ENCODE measurements around the gene BAIAP2. TPM values are rescaled to one million over a fixed set of nuclear protein-coding genes. Genes with fewer than 3 reads are reported as not detected.
"Not testable (repeated sequence)": the region's sequence is repeated elsewhere in the genome, so short reads cannot be mapped to it uniquely, and the experiment has no call there.

Gene BAIAP2
- polyA plus RNA-seq, 3 donors: 6.9 to 23.7 (median 14.9) TPM

- 93 to 94% (median 94%) methylated on average over 38 to 40 of the region's 40 CpGs for WGBS, 3 donors
- no peak overlapping the region for H3K27ac ChIP-seq (ENCODE audit: low read depth, low read length)
Measured at GRCh38 chr17:80999536-81000333, 35.2 kb upstream of the BAIAP2 start.

- H3K27ac ChIP-seq (ENCODE audit: low read depth, low read length): no peak overlapping the region
- 90 to 95% (median 94%) methylated on average over 6 to 8 of the region's 8 CpGs for WGBS, 3 donors
Measured at GRCh38 chr17:81000334-81000630, 34.7 kb upstream of the BAIAP2 start.

DNA sequence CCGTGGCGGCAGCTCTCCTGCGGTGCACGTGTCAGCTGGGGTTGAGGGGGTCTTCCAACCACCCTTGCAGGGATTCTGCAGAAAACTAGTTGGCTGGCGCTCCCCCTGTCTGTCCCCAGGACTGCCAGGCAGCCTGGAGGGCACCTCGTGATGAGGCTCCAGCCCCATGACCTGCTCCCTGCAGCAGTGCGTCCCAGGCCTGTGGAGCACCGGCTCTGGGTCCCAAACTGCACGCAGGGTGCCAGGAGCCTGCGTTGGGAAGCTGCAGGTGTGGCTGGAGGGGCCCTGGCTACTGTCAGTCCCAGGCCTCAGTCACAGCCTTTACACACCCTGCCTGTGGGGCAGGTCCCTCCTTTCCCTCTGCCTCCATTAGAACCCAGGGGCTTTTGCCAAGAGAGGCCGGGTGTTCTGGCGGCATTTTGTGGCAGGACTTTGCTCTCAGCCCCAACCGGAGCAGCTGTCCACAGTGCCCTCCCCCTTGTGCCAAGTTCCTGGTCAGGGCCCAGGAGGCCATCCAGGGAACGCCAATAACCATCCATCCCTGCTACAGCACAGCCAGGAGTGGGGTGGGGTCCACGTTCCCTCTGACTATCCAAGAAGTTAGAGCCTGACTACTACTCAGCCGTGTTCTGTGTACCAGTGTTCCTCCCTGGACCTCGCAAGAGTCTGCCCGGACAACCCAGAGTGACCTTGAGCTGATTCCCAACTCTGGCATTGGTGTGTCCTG, 34.2 kb upstream of the BAIAP2 start:
- 57 to 85% (median 70%) methylated on average over 18 of the region's 18 CpGs for WGBS, 3 donors

GRCh38 chr17:81002013-81002384, 33.0 kb upstream of the BAIAP2 start:
- H3K27ac ChIP-seq (ENCODE audit: low read depth, low read length): no peak overlapping the region
- 69 to 78% (median 72%) methylated on average over 10 of the region's 10 CpGs for WGBS, 3 donors

More for the DNA sequence above, 34.2 kb upstream of the BAIAP2 start:
- H3K27ac ChIP-seq (ENCODE audit: low read depth, low read length): no peak overlapping the region

DNA sequence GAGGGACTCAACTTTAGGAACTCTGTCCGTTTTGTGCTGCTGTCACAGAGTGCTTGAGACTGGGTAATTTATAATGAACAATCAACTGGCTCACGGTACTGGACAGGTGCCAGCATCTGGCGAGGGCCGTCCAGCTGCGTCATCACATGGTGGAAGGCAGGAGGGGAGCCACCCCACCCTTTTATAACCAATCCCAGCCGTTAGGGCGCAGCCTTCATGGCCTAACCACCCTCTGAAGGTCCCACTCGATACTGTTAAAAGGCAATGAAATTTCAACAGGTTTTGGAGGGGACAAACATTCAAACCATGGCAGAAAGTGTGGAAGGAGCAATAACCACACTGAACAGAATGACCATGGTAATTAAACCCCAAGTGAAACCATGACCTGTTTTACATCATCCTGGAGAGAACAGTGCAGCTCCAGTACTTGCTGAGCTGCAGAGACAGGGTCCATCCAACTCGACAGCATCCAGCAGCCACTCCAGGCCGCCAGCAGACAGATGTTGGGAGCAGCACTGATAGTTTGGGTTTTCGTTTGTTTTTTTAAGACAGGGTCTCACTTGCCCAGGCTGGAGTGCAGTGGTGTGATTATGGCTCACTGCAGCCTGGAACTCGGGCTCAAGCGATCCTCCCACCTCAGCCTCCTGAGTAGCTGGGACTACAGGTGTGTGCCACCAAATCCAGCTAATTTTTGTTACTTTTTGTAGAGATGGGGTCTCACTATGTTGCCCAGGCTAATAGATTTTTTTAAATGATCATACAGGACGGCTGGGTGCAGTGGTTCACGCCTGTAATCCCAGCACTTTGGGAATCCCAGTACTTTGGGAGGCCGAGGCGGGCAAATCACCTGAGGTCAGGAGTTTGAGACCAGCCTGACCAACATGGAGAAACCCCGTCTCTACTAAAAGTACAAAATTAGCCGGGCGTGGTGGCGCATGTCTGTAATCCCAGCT, 32.3 kb upstream of the BAIAP2 start:
- H3K27ac ChIP-seq (ENCODE audit: low read depth, low read length): no peak overlapping the region
- WGBS, 3 donors: 43 to 49% (median 44%) methylated on average over 20 to 21 of the region's 21 CpGs

DNA sequence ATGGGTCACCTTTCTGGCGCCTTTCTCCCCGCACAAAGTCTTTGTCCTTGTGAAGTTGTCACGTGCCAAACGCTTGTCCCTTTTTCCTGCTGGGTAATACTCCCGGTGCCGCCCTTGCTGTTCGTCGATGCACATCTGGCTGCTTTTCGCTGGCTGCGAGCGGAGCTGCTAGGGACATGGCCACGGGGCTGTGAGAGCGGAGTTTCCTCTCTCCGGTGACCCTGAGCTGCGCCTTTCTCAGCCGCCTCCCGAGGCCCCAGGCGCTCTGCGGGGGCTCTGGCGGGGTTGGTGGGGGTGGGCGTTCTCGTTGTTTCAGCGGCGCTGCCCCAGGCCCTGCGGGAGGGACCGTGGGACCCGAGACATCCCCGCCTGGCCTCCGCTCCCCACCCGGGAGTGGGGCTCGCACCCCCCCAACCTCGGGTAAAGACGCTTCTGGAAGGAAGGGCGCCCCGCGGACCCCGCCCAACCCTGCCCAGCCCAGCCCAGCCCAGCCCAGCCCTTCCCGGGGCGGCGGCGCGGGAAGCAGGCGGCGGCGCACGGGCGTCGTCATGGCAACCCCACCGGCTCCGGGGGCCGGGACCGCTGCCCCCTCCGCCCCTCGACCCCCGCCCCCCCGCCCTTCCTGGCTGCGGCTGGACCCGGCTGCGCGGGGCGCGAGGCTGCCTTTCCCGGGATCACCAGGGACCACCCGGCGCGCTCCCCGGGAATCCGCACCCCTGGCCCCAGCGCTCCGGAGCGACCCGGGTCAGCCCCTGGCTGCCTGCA, 31.1 kb upstream of the BAIAP2 start:
- 3 to 4% (median 3%) methylated on average over 56 to 71 of the region's 72 CpGs for WGBS, 3 donors
- H3K27ac ChIP-seq (ENCODE audit: low read depth, low read length): no peak overlapping the region

DNA sequence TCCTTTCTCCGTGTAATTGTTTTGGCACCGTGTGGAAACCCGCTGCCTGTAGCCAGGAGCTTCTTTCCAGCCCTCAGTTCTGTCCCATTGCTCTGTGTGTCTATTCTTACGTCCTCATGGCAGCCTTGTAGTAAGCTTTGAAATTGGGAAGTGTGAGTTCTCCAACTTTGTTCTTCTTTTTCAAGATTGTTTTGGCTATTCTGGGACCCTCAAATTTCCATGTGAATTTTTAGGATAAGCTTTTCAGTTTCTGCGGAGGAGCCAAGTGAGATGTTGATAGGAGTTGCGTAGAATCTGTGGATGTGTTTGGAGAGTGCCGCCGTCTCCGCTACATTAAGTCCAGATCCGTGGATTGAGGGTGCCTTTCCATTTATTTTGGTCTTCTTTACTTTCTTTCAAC, 28.1 kb upstream of the BAIAP2 start:
- H3K27ac ChIP-seq (ENCODE audit: low read depth, low read length): no peak overlapping the region
- WGBS, 3 donors: 69 to 73% (median 71%) methylated on average over 10 of the region's 10 CpGs

GRCh38 chr17:81008140-81008539, 26.8 kb upstream of the BAIAP2 start:
- no peak overlapping the region for H3K27ac ChIP-seq (ENCODE audit: low read depth, low read length)
- WGBS, 3 donors: 83 to 87% (median 87%) methylated on average over 11 of the region's 11 CpGs

- no peak overlapping the region for H3K27ac ChIP-seq (ENCODE audit: low read depth, low read length)
- 75 to 90% (median 79%) methylated on average over 14 of the region's 14 CpGs for WGBS, 3 donors
Measured at GRCh38 chr17:81009136-81009535, 25.8 kb upstream of the BAIAP2 start.

GRCh38 chr17:81010935-81011334, 24.0 kb upstream of the BAIAP2 start:
- H3K27ac ChIP-seq (ENCODE audit: low read depth, low read length): no peak overlapping the region
- WGBS, 3 donors: 61 to 91% (median 85%) methylated on average over 2 of the region's 2 CpGs

DNA sequence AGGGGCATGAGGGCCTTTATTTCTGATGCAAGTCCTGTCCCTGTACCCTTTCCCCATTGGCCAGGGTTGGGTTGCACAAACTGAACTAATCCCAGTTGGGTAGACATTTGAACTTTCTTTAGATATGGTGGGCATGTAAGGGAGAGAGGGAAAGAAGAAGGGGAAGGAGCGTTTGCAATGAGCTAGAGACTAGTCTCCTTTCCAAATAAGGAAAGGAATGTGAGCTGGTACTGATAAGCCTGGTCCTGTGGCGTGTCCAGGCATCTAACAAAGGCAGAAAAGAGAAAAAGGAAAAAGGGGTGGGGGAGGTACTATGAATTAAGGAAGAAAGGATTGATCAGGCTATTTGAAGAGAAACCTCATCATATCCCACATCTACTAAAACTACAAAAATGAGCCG, 23.0 kb upstream of the BAIAP2 start:
- 62 to 83% (median 80%) methylated on average over 3 of the region's 3 CpGs for WGBS, 3 donors
- H3K27ac ChIP-seq (ENCODE audit: low read depth, low read length): no peak overlapping the region

DNA sequence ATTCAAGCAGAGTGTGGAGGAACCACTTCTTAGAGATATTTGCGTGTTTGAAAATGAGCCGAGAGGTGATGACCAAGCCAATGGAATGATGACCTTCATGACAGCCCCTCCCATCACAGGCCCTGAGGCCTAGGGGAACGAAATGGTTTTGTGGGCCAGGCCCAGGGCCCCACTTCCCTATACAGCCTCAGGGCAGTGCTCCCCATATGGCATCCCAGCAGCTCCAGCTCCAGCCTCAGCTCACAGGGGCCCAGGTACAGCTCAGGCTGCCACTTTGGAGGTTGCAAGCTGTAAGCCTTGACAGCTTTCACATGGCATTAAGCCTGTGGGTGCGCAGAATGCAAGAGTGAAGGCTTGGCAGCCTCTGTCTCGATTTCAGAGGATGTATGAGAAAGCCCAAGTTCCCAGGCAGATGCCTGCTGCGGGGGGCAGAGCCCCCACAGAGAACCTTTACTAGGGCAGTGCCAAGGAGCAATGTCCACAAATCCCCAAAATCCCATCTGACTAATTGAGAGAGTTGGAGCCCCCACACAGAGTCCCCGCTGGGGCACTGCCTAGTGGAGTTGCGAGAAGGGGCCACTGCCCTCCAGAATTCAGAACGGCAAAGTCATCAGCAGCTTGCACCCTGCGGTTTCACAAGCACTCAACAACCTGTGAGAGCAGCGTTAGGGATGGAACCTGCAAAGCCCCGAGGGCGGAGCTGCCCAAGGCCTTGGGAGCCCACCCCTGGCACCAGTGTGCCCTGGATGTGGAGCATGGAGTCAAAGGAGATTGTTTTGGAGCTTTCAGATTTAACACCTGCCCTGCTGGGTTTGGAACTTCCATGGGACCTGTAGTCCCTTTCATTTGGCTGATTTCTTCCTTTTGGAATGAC, 22.1 kb upstream of the BAIAP2 start:
- 88 to 91% (median 91%) methylated on average over 13 of the region's 13 CpGs for WGBS, 3 donors
- H3K27ac ChIP-seq (ENCODE audit: low read depth, low read length): no peak overlapping the region

DNA sequence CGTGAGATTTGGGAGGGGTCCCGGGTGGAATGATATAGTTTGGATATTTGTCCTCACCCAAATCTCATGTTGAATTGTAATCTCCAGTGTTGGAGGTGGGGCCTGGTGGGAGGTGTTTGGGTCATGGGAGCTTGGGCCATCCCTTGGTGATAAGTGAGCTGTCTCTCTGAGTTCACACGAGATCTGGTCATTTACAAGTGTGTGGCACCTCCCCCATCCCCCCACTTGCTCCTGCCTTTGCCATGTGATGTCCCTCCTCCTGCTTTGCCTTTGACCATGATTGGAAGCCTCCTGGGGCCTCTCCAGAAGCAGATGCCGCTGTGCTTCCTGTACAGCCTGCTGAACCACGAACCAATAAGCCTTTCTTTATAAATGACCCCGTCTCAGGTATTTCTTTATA, 21.3 kb upstream of the BAIAP2 start:
- 68 to 75% (median 72%) methylated on average over 6 of the region's 6 CpGs for WGBS, 3 donors
- H3K27ac ChIP-seq (ENCODE audit: low read depth, low read length): no peak overlapping the region

DNA sequence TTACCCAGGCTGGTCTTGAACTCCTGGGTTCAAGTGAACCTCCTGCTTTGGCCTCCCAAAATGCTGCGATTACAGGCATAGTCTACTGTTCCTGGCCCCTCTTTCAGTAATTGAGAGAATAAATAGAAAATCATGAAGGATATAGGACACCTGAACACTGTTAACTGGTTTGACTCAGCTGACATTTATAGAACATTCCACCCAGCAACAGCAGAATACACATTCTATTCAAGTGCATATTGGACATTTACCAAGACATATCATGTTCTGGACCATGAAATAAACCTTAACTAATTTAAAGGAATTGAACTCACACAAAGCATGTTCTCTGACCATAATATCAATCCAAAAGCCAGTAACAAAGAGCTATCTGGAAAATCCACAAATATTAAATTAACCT, 19.8 kb upstream of the BAIAP2 start:
- no peak overlapping the region for H3K27ac ChIP-seq (ENCODE audit: low read depth, low read length)
- WGBS, 3 donors: 92 to 100% (median 95%) methylated on average over 1 of the region's 1 CpG

DNA sequence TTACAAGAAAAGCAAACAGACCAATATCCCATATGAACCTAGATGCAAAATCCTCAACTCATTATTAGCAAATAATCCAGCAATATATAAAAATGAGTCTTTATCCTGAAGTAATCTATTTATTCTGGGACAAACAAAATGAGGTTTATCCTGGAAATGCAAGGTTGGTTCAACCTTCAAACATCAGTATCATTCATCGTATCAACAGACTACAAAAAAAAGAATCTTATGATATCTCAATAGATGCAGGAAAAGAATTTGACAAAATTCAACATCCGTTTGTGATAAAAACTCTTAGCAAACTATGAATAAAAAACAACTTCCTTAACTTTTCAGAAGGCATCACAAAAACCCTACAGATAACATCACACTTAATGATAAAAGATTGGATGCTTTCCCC, 18.4 kb upstream of the BAIAP2 start:
- no peak overlapping the region for H3K27ac ChIP-seq (ENCODE audit: low read depth, low read length)
- 90 to 97% (median 95%) methylated on average over 2 of the region's 2 CpGs for WGBS, 3 donors

- not testable (repeated sequence) for H3K27ac ChIP-seq (ENCODE audit: low read depth, low read length)
- WGBS, 3 donors: 94 to 100% (median 97%) methylated on average over 4 of the region's 4 CpGs
Measured at GRCh38 chr17:81017330-81017729, 17.6 kb upstream of the BAIAP2 start.

DNA sequence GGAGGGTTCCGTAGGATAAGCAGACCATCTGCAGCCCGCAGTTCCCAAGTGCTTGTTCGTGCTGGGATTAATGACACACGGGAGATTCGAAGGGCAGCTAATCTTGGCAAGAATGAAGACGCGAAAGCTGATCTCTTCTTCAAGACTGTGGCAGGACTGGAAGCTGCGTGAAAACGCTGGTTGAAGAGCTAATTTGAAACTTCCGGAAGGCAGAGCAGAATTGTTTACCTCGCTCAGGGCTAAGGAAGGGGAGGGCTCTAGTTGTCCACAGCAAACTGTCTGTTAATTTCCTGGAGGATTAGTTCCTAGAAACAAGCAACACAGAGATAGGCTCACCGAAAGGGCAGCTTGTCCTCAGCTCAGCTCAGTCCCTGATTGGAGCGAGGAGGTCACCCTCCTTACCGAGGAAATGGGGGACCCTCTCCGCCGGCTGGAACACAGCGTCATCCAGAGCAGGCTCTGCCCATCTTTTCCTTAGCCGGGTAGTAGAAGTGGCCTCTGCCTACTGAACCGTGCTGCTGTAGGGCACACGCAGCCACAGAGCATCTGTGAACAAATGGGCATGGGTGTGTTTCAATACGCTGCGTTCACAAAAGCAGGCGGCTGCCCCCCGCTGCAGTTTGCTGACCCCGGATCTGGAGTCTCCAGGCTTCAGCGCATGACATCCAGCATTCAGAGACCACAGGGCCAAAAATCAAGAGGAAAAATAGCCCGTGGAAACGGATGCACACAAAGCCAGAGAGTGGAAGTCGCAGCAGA, 16.7 kb upstream of the BAIAP2 start:
- WGBS, 3 donors: 7 to 25% (median 10%) methylated on average over 29 of the region's 29 CpGs
- H3K27ac ChIP-seq (ENCODE audit: low read depth, low read length): no peak overlapping the region
